ENCODE measurements around the gene CPN1. TPM values are rescaled to one million over a fixed set of nuclear protein-coding genes. Genes with fewer than 3 reads are reported as not detected.

CPN1 gene
- polyA plus RNA-seq, 1 experiment: not detected

GRCh38 chr10:100114460-100114859, 32.8 kb upstream of the CPN1 start:
- TF ChIP-seq CTCF (IDR thresholded peaks at IDR 0.05; ENCODE audit: insufficient read depth, low read depth, low read length): no peak
- Histone ChIP-seq H3K36me3 (ENCODE audit: control insufficient read depth, insufficient read depth, low read length) (no peaks in the 10 kb centered on the region), H3K4me3 (ENCODE audit: low read depth, low read length) (no peak overlapping the region), H3K27me3 (ENCODE audit: control insufficient read depth, insufficient read depth, low read length) (peaks cover 7% of the 10 kb centered on the region)
- no peak for DNase-seq (ENCODE audit: low read depth)
- CTCF ChIA-PET: interaction anchor here (1.1 kb wide), 1 partner anchor 69 kb away, joined by 3 read pairs; no protein-coding TSS in a partner anchor
- POLR2A ChIA-PET: no interaction called here

- no peak for DNase-seq (ENCODE audit: low read depth)
- Histone ChIP-seq H3K4me3 (ENCODE audit: low read depth, low read length) (no peak overlapping the region), H3K27me3 (ENCODE audit: control insufficient read depth, insufficient read depth, low read length) (peaks cover 10% of the 10 kb centered on the region), H3K36me3 (ENCODE audit: control insufficient read depth, insufficient read depth, low read length) (no peaks in the 10 kb centered on the region)
- ChIA-PET POLR2A (no interaction called here), CTCF (no interaction called here)
- no peak for TF ChIP-seq CTCF (IDR thresholded peaks at IDR 0.05; ENCODE audit: insufficient read depth, low read depth, low read length)
Observed at GRCh38 chr10:100109670-100110069, 28.0 kb upstream of the CPN1 start.

- no peak for TF ChIP-seq CTCF (IDR thresholded peaks at IDR 0.05; ENCODE audit: insufficient read depth, low read depth, low read length)
- CTCF ChIA-PET: no interaction called here
- no peak for DNase-seq (ENCODE audit: low read depth)
- Histone ChIP-seq H3K27me3 (ENCODE audit: control insufficient read depth, insufficient read depth, low read length) (peaks cover 8% of the 10 kb centered on the region), H3K36me3 (ENCODE audit: control insufficient read depth, insufficient read depth, low read length) (no peaks in the 10 kb centered on the region), H3K4me3 (ENCODE audit: low read depth, low read length) (no peak overlapping the region)
- POLR2A ChIA-PET: no interaction called here
Observed at GRCh38 chr10:100106865-100107264, 25.2 kb upstream of the CPN1 start.

- Histone ChIP-seq H3K36me3 (ENCODE audit: control insufficient read depth, insufficient read depth, low read length) (no peaks in the 10 kb centered on the region), H3K4me3 (ENCODE audit: low read depth, low read length) (no peak overlapping the region), H3K27me3 (ENCODE audit: control insufficient read depth, insufficient read depth, low read length) (peaks cover 8% of the 10 kb centered on the region)
- DNase-seq (ENCODE audit: low read depth): no peak
- ChIA-PET CTCF (no interaction called here), POLR2A (no interaction called here)
- TF ChIP-seq CTCF (IDR thresholded peaks at IDR 0.05; ENCODE audit: insufficient read depth, low read depth, low read length): no peak
Observed at GRCh38 chr10:100104300-100104699, 22.6 kb upstream of the CPN1 start.

GRCh38 chr10:100103581-100103980, 21.9 kb upstream of the CPN1 start:
- peaks cover 7% of the 10 kb centered on the region for H3K27me3 ChIP-seq (ENCODE audit: control insufficient read depth, insufficient read depth, low read length)
- ChIA-PET CTCF (no interaction called here), POLR2A (no interaction called here)
- no peak for DNase-seq (ENCODE audit: low read depth)
- no peak for TF ChIP-seq CTCF (IDR thresholded peaks at IDR 0.05; ENCODE audit: insufficient read depth, low read depth, low read length)
- no peaks in the 10 kb centered on the region for H3K36me3 ChIP-seq (ENCODE audit: control insufficient read depth, insufficient read depth, low read length)
- H3K4me3 ChIP-seq (ENCODE audit: low read depth, low read length): no peak overlapping the region
